Spleen (tissue), 11 donors: Measurements from ENCODE around the gene MS4A6A. TPM values are rescaled to one million over a fixed set of nuclear protein-coding genes. Genes with fewer than 3 reads are reported as not detected.
"Not testable (repeated sequence)": the region's sequence is repeated elsewhere in the genome, so short reads cannot be mapped to it uniquely, and the experiment has no call there.

Experiments used
- DNase-seq: peaks from one replicate; pipeline ENCODE4 v3.0.0-alpha.2; 2020
- H3K27ac ChIP-seq, 8 donors: fragments of 200-600 bp; sonication (generic) in 7 of 8; 1 replicate in 4 of 8; 2 replicates in 4 of 8; pipeline versions ENCODE4 v1.5.0 to v1.8.0; 2016 to 2021; ENCODE audit warnings: inconsistent platforms in 4 of 8, mild to moderate bottlenecking in 4 of 8, moderate library complexity in 1 of 8
- H3K27me3 ChIP-seq, 7 donors: fragments of 200-600 bp; sonication (generic) in 6 of 7; replicated peaks in 1 of 7; 1 replicate in 4 of 7; 2 replicates in 3 of 7; pipeline versions ENCODE4 v1.5.0 to v1.8.0; 2016 to 2021; ENCODE audit warnings: inconsistent platforms in 3 of 7, mild to moderate bottlenecking in 1 of 7
- H3K36me3 ChIP-seq, 6 donors: fragments of 200-600 bp; sonication (generic) in 5 of 6; 1 replicate in 4 of 6; 2 replicates in 2 of 6; pipeline versions ENCODE4 v1.5.0 to v1.8.0; 2016 to 2021; ENCODE audit warnings: inconsistent platforms in 2 of 6
- H3K4me1 ChIP-seq, 6 donors: fragments of 200-600 bp; sonication (generic) in 5 of 6; 1 replicate in 3 of 6; 2 replicates in 3 of 6; pipeline versions ENCODE4 v1.5.0 to v1.8.0; 2016 to 2021; ENCODE audit warnings: inconsistent platforms in 3 of 6
- H3K4me3 ChIP-seq, 8 donors: fragments of 200-600 bp; sonication (generic) in 7 of 8; 1 replicate in 4 of 8; 2 replicates in 4 of 8; pipeline versions ENCODE4 v1.5.0 to v1.8.0; 2016 to 2021; ENCODE audit warnings: inconsistent platforms in 4 of 8, mild to moderate bottlenecking in 4 of 8, moderate library complexity in 2 of 8
- H3K9me3 ChIP-seq, 8 donors: fragments of 200-600 bp; sonication (generic) in 7 of 8; 1 replicate in 4 of 8; 2 replicates in 4 of 8; pipeline versions ENCODE4 v1.5.0 to v1.8.0; 2016 to 2021; ENCODE audit warnings: inconsistent platforms in 4 of 8
- CTCF ChIP-seq, 11 experiments: fragments of 200-600 bp in 7 of 11; fragments of 450-650 bp in 4 of 11; sonication (generic) in 4 of 11; IDR thresholded peaks in 8 of 11; conservative IDR thresholded peaks in 3 of 11; 1 replicate in 7 of 11; 2 replicates in 4 of 11; pipeline versions ENCODE4 v1.4.0 to v1.8.0; 2016 to 2021; ENCODE audit warnings: antibody characterized with exemption in 11 of 11, inconsistent platforms in 4 of 11, mild to moderate bottlenecking in 1 of 11
- POLR2A ChIP-seq, 3 donors: fragments of 450-650 bp; IDR thresholded peaks; one replicate each; pipeline ENCODE4 v1.5.1; 2017; ENCODE audit warnings: antibody characterized with exemption in 3 of 3, mild to moderate bottlenecking in 1 of 3
- POLR2AphosphoS5 ChIP-seq, 3 donors: sonication (generic); formaldehyde crosslinking; IDR thresholded peaks; one replicate each; pipeline ENCODE4 v1.5.1; 2017; ENCODE audit warnings: antibody characterized with exemption in 3 of 3
- WGBS, 5 donors: extraction: QIAGEN DNeasy Blood & Tissue Kit in 3 of 5; methylation state at CpG; one replicate each; pipeline versions ENCODE4 v1.1.5 to v1.1.7; 2013 to 2018; 5-methylcytosine and 5-hydroxymethylcytosine counted together
- intact Hi-C: fragments of 100-400 bp; cut with DNase I; formaldehyde crosslinking; loops from one replicate; pipeline ENCODE4 v1.15.0; 2023; ENCODE audit warnings: low total_unique reads
- polyA plus RNA-seq, 3 donors: library from polyadenylated mRNA; stranded (reverse); fragments of 200-250 nt; gene quantifications; one replicate each; pipeline ENCODE4 v1.2.1, GENCODE V29; 2013
- total RNA-seq, 7 donors: library from RNA; depleted of rRNA in 3 of 7; stranded (reverse); fragments of >200 nt in 3 of 7; fragmentation: NEBNext Ultra II Directional in 4 of 7; extraction: Animal tissue kit (Norgen Biotek cat#: 25700) in 4 of 7; gene quantifications; one replicate each; pipeline versions ENCODE4 v1.1.0 to v1.2.1, GENCODE V29; 2016 to 2021
- donor health status: healthy with polysubstance abuse.
- donor health status: DM: no; HTN: no; CAD: no; lungs with moderate emphysema.
- donor health status: DM: no; HTN: no; CAD: no.
- donor health status: Bipolar disorder and iron deficiency.
- donor health status: healthy.
- donor health status: DM: no; HTN: no; CAD: no.
- donor health status: DM: yes; HTN: yes; CAD: no.

The MS4A6A gene
- total and polyA plus RNA-seq, 10 donors = 109 to 560 (median 231) TPM

DNA sequence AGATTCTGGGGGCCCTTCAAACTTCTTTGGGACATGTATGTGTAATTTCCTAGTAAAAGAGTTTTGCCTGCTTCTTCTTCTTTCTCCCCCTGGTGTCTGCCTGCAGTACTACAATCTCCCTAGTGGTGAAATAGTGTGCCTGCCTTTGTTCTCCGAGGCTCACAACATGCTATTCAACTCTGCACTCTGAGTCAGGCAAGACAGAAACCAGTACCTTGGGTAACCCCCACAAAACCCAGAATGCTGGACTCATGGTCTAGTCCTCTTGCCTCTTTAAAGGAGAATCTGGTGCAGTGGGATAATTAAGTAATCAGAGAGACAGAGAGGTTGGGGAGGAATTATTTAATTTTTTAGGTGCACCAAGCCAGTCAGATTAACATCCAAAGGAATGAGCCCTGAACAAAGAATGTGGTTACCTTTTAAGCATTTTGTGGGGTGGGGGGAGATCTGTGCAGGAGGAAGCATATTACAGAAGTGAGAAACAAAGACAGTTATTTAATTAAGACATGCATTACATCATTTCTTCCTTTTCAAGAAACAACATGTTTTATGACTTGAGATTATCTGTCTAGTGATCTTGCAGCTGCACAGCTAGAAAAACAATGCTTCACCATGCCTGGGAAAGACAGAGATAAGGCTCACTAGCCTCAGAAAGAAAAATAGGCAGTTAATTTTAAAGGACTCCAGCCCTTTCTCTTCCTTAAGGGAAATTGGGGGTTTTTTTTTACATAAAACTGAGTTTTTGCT, 11.0 kb upstream of the MS4A6A start:
- Histone ChIP-seq H3K27me3 (no peaks in the 10 kb centered on the region), H3K36me3 (no peaks in the 10 kb centered on the region), H3K27ac (peak overlapping the region in 6 of 8 donors; percentile 5 to 73 (median 69)), H3K9me3 (peaks cover 0 to 20% (median 14%) of the 10 kb centered on the region in 8 donors), H3K4me1 (peaks cover 5 to 36% (median 9%) of the 10 kb centered on the region in 6 donors), H3K4me3 (no peak overlapping the region)
- 4 to 10% (median 5%) methylated on average over 1 of the region's 1 CpG for WGBS, 5 donors
- peak; percentile 54 to 90 (median 81) for TF ChIP-seq CTCF (IDR thresholded peaks at IDR 0.05 in 8 of 11, conservative IDR thresholded peaks at IDR 0.05 in 3 of 11)
- peak in 1 of 3 donors; percentile 36 for TF ChIP-seq POLR2AphosphoS5 (IDR thresholded peaks at IDR 0.05)
- no peak for TF ChIP-seq POLR2A (IDR thresholded peaks at IDR 0.05)
- intact Hi-C loops = no loop called here
- no peak for DNase-seq

GRCh38 chr11:60192564-60192963, 9.7 kb upstream of the MS4A6A start:
- WGBS, 5 donors = 76 to 90% (median 82%) methylated on average over 4 of the region's 4 CpGs
- intact Hi-C loops, DNase-seq, H3K27me3 ChIP-seq, H3K4me3 ChIP-seq, H3K36me3 ChIP-seq: not testable (repeated sequence)
- Histone ChIP-seq H3K27ac (peak overlapping the region in 2 of 8 donors; percentile 0 to 71), H3K4me1 (peaks cover 5 to 40% (median 9%) of the 10 kb centered on the region in 6 donors), H3K9me3 (peaks cover 0 to 20% (median 14%) of the 10 kb centered on the region in 8 donors)

- 17 to 25% (median 19%) methylated on average over 3 of the region's 3 CpGs for WGBS, 5 donors
- H3K27me3 ChIP-seq, DNase-seq, H3K36me3 ChIP-seq, intact Hi-C loops, H3K4me3 ChIP-seq: not testable (repeated sequence)
- Histone ChIP-seq H3K4me1 (peaks cover 3 to 40% (median 19%) of the 10 kb centered on the region in 6 donors), H3K27ac (peak overlapping the region in 3 of 8 donors; percentile 32 to 43 (median 36)), H3K9me3 (peaks cover 0 to 23% (median 13%) of the 10 kb centered on the region in 8 donors)
Measured at GRCh38 chr11:60188481-60188880, 5.6 kb upstream of the MS4A6A start.

DNA sequence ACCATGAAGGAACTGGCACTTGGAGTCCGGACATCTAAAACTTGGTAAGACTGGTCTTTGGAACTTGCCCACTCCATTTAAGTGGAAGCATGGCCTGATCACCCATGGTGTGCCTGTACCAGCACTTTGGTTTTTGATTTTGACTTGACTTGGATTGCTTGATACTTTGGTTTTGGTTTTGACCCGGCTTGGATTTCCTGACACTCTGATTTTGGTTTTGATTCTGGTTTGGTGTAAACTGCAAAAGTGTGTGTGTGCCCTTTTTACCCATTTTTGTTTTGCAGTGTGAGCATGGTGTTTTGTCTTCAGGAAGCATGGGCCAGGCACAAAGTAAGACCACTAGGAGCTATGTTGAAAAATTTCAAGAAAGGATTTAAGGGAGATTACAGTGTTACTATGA, 3.2 kb upstream of the MS4A6A start:
- H3K4me3 ChIP-seq, intact Hi-C loops, H3K27me3 ChIP-seq, H3K9me3 ChIP-seq, DNase-seq, H3K36me3 ChIP-seq: not testable (repeated sequence)
- H3K4me1 ChIP-seq = peaks cover 5 to 47% (median 22%) of the 10 kb centered on the region in 6 donors
- peak overlapping the region in 4 of 8 donors; percentile 39 to 90 (median 88) for H3K27ac ChIP-seq
- WGBS, 5 donors = 78 to 88% (median 83%) methylated on average over 2 of the region's 2 CpGs

- H3K9me3 ChIP-seq, intact Hi-C loops, H3K36me3 ChIP-seq, DNase-seq, H3K27me3 ChIP-seq, H3K4me3 ChIP-seq: not testable (repeated sequence)
- 19 to 40% (median 31%) methylated on average over 2 of the region's 2 CpGs for WGBS, 5 donors
- Histone ChIP-seq H3K27ac (peak overlapping the region in 4 of 8 donors; percentile 39 to 90 (median 88)), H3K4me1 (peaks cover 5 to 47% (median 22%) of the 10 kb centered on the region in 6 donors)
Measured at GRCh38 chr11:60185512-60185827, 2.6 kb upstream of the MS4A6A start.

GRCh38 chr11:60184824-60185511, 2.1 kb upstream of the MS4A6A start:
- WGBS, 5 donors = 64 to 78% (median 69%) methylated on average over 1 of the region's 1 CpG
- peaks cover 5 to 47% (median 22%) of the 10 kb centered on the region in 6 donors for H3K4me1 ChIP-seq
- intact Hi-C loops = no loop called here

More at GRCh38 chr11:60184824-60185511, 2.1 kb upstream of the MS4A6A start:
- TF ChIP-seq POLR2A (IDR thresholded peaks at IDR 0.05) (no peak), POLR2AphosphoS5 (IDR thresholded peaks at IDR 0.05) (no peak), CTCF (IDR thresholded peaks at IDR 0.05 in 8 of 11, conservative IDR thresholded peaks at IDR 0.05 in 3 of 11) (no peak)
- Histone ChIP-seq H3K4me3 (no peak overlapping the region), H3K27ac (peak overlapping the region in 6 of 8 donors; percentile 76 to 90 (median 83)), H3K36me3 (no peaks in the 10 kb centered on the region), H3K27me3 (no peaks in the 10 kb centered on the region), H3K9me3 (peaks cover 0 to 9% (median 0%) of the 10 kb centered on the region in 8 donors)
- DNase-seq = no peak
